K562 (cell line): ENCODE measurements around the gene G6PC1.

Experiments
- BRF2 ChIP-seq: IDR thresholded peaks from 3 replicates; pipeline ENCODE4 v1.6.1; 2011; ENCODE audit warnings: borderline replicate concordance, mild to moderate bottlenecking; ENCODE audit not compliant: insufficient read length, insufficient read depth
- CBX2 ChIP-seq: fragments of 200-600 bp; sonication (generic); IDR thresholded peaks from one replicate; pipeline ENCODE4 v1.6.1; 2012; ENCODE audit warnings: mild to moderate bottlenecking, low read length, inconsistent platforms; ENCODE audit not compliant: insufficient read depth, poor library complexity, severe bottlenecking
- PTBP1 ChIP-seq: fragments of 200-400 bp; formaldehyde crosslinking; IDR thresholded peaks from 2 replicates; pipeline ENCODE4 v1.6.1; 2017; ENCODE audit warnings: low read depth, low read length
- SPI1 ChIP-seq: IDR thresholded peaks from 2 replicates; pipeline ENCODE4 v1.6.1; 2011; ENCODE audit warnings: low read depth, low read length, control low read depth, borderline replicate concordance
- TF ChIP-seq, protein P1 (sequence below): sonication (generic); formaldehyde crosslinking; IDR thresholded peaks from 2 replicates; pipeline ENCODE4 v1.8.0; 2023; ENCODE audit warnings: mild to moderate bottlenecking, missing genetic modification reagents
- TF ChIP-seq, protein P2 (sequence below): fragments of 450-650 bp; IDR thresholded peaks from 2 replicates; pipeline ENCODE4 v1.7.1; 2018; ENCODE audit warnings: mild to moderate bottlenecking, low read depth; ENCODE audit not compliant: partially characterized antibody

GRCh38 chr17:42920922-42921321 lies 20.3 kb downstream of the G6PC1 start:
- TF ChIP-seq, protein P1, sequence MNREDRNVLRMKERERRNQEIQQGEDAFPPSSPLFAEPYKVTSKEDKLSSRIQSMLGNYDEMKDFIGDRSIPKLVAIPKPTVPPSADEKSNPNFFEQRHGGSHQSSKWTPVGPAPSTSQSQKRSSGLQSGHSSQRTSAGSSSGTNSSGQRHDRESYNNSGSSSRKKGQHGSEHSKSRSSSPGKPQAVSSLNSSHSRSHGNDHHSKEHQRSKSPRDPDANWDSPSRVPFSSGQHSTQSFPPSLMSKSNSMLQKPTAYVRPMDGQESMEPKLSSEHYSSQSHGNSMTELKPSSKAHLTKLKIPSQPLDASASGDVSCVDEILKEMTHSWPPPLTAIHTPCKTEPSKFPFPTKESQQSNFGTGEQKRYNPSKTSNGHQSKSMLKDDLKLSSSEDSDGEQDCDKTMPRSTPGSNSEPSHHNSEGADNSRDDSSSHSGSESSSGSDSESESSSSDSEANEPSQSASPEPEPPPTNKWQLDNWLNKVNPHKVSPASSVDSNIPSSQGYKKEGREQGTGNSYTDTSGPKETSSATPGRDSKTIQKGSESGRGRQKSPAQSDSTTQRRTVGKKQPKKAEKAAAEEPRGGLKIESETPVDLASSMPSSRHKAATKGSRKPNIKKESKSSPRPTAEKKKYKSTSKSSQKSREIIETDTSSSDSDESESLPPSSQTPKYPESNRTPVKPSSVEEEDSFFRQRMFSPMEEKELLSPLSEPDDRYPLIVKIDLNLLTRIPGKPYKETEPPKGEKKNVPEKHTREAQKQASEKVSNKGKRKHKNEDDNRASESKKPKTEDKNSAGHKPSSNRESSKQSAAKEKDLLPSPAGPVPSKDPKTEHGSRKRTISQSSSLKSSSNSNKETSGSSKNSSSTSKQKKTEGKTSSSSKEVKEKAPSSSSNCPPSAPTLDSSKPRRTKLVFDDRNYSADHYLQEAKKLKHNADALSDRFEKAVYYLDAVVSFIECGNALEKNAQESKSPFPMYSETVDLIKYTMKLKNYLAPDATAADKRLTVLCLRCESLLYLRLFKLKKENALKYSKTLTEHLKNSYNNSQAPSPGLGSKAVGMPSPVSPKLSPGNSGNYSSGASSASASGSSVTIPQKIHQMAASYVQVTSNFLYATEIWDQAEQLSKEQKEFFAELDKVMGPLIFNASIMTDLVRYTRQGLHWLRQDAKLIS (CRISPR knock-in tag) = no peak
- no peak for TF ChIP-seq PTBP1
- no peak for TF ChIP-seq SPI1
- no peak for TF ChIP-seq BRF2
- TF ChIP-seq CBX2 = no peak
- TF ChIP-seq, protein P2, sequence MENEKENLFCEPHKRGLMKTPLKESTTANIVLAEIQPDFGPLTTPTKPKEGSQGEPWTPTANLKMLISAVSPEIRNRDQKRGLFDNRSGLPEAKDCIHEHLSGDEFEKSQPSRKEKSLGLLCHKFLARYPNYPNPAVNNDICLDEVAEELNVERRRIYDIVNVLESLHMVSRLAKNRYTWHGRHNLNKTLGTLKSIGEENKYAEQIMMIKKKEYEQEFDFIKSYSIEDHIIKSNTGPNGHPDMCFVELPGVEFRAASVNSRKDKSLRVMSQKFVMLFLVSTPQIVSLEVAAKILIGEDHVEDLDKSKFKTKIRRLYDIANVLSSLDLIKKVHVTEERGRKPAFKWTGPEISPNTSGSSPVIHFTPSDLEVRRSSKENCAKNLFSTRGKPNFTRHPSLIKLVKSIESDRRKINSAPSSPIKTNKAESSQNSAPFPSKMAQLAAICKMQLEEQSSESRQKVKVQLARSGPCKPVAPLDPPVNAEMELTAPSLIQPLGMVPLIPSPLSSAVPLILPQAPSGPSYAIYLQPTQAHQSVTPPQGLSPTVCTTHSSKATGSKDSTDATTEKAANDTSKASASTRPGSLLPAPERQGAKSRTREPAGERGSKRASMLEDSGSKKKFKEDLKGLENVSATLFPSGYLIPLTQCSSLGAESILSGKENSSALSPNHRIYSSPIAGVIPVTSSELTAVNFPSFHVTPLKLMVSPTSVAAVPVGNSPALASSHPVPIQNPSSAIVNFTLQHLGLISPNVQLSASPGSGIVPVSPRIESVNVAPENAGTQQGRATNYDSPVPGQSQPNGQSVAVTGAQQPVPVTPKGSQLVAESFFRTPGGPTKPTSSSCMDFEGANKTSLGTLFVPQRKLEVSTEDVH = no peak
